CD4-positive, alpha-beta T cell treated with Interferon alpha-2 for 1 hour (primary cell): Measurements from ENCODE around the gene HACL1.
A peak's percentile ranks its signal among the peaks of the same experiment; 100 is the strongest.
"Not testable (repeated sequence)": the region's sequence is repeated elsewhere in the genome, so short reads cannot be mapped to it uniquely, and the experiment has no call there.

Source experiments
- DNase-seq, 2 donors: peaks; one replicate each; pipeline ENCODE4 v3.0.0-alpha.2; 2020 to 2022

HACL1 gene

GRCh38 chr3:15629860-15630597 is 28.7 kb upstream of the HACL1 start:
- peak; percentile 71 to 84 for DNase-seq

GRCh38 chr3:15628967-15629366 is 27.6 kb upstream of the HACL1 start:
- DNase-seq = no peak

- peak in 1 of 2 donors; percentile 57 for DNase-seq
Observed at GRCh38 chr3:15623535-15624440, 22.4 kb upstream of the HACL1 start.

- DNase-seq = not testable (repeated sequence)
Observed at GRCh38 chr3:15619659-15620464, 18.5 kb upstream of the HACL1 start.

- DNase-seq = no peak
Observed at GRCh38 chr3:15616053-15616452, 14.7 kb upstream of the HACL1 start.

- DNase-seq = no peak
Observed at GRCh38 chr3:15614958-15615357, 13.6 kb upstream of the HACL1 start.

- no peak for DNase-seq
Observed at GRCh38 chr3:15612001-15612400, 10.6 kb upstream of the HACL1 start.

GRCh38 chr3:15611018-15611417 is 9.6 kb upstream of the HACL1 start:
- no peak for DNase-seq

GRCh38 chr3:15610082-15610759 is 8.9 kb upstream of the HACL1 start:
- DNase-seq = no peak

GRCh38 chr3:15606434-15606891 is 5.1 kb upstream of the HACL1 start:
- DNase-seq = no peak

GRCh38 chr3:15604584-15604983 is 3.2 kb upstream of the HACL1 start:
- DNase-seq = not testable (repeated sequence)

- DNase-seq = not testable (repeated sequence)
Observed at GRCh38 chr3:15602816-15603215, 1.4 kb upstream of the HACL1 start.

- no peak for DNase-seq
Observed at GRCh38 chr3:15602146-15602536, 772 bp upstream of the HACL1 start.

- DNase-seq = no peak
Observed at GRCh38 chr3:15601046-15601398, 347 bp downstream of the HACL1 start.

GRCh38 chr3:15595955-15596354 is 5.4 kb downstream of the HACL1 start:
- no peak for DNase-seq

- DNase-seq = no peak
Observed at GRCh38 chr3:15592968-15593367, 8.4 kb downstream of the HACL1 start.

- DNase-seq = no peak
Observed at GRCh38 chr3:15591928-15592327, 9.4 kb downstream of the HACL1 start.

- DNase-seq = no peak
Observed at GRCh38 chr3:15591242-15591641, 10.1 kb downstream of the HACL1 start.

GRCh38 chr3:15585111-15585845 is 16.1 kb downstream of the HACL1 start:
- no peak for DNase-seq

GRCh38 chr3:15581471-15582394 is 19.6 kb downstream of the HACL1 start:
- no peak for DNase-seq

- no peak for DNase-seq
Observed at GRCh38 chr3:15579051-15579450, 22.3 kb downstream of the HACL1 start.
